ENCODE data around the gene PRICKLE3.
A peak's percentile ranks its signal among the peaks of the same experiment; 100 is the strongest.

The PRICKLE3 gene

GRCh38 chrX:49230500-49231232 lies 44.5 kb upstream of the PRICKLE3 start:
- no peak for DNase-seq
- in situ Hi-C loops (cut with HindIII; ENCODE audit: low pct_ligation_motif_present, low sequenced_read_pairs), result no loop called here
- TF ChIP-seq CTCF (IDR thresholded peaks at IDR 0.05; ENCODE audit: low read depth, low read length, missing control alignments), result peak; percentile 38
- H3K36me3 ChIP-seq (replicated peaks), result no peaks in the 10 kb centered on the region
- no peak overlapping the region for H3K27ac ChIP-seq
- H3K4me3 ChIP-seq (ENCODE audit: low read depth, low read length), result peak overlapping the region; percentile 30
- no peaks in the 10 kb centered on the region for H3K27me3 ChIP-seq (replicated peaks)

GRCh38 chrX:49228185-49228584 lies 42.0 kb upstream of the PRICKLE3 start:
- Histone ChIP-seq H3K4me3 (ENCODE audit: low read depth, low read length) (no peak overlapping the region), H3K36me3 (replicated peaks) (no peaks in the 10 kb centered on the region), H3K27me3 (replicated peaks) (no peaks in the 10 kb centered on the region), H3K27ac (no peak overlapping the region)
- in situ Hi-C loops (cut with HindIII; ENCODE audit: low pct_ligation_motif_present, low sequenced_read_pairs), result no loop called here
- no peak for DNase-seq
- no peak for TF ChIP-seq CTCF (IDR thresholded peaks at IDR 0.05; ENCODE audit: low read depth, low read length, missing control alignments)

GRCh38 chrX:49227726-49228125 lies 41.6 kb upstream of the PRICKLE3 start:
- H3K27me3 ChIP-seq (replicated peaks), result no peaks in the 10 kb centered on the region
- no peaks in the 10 kb centered on the region for H3K36me3 ChIP-seq (replicated peaks)
- TF ChIP-seq CTCF (IDR thresholded peaks at IDR 0.05; ENCODE audit: low read depth, low read length, missing control alignments), result no peak
- in situ Hi-C loops (cut with HindIII; ENCODE audit: low pct_ligation_motif_present, low sequenced_read_pairs), result no loop called here
- no peak for DNase-seq
- no peak overlapping the region for H3K27ac ChIP-seq
- no peak overlapping the region for H3K4me3 ChIP-seq (ENCODE audit: low read depth, low read length)

- Histone ChIP-seq H3K27ac (no peak overlapping the region), H3K36me3 (replicated peaks) (no peaks in the 10 kb centered on the region), H3K4me3 (ENCODE audit: low read depth, low read length) (no peak overlapping the region), H3K27me3 (replicated peaks) (no peaks in the 10 kb centered on the region)
- no peak for TF ChIP-seq CTCF (IDR thresholded peaks at IDR 0.05; ENCODE audit: low read depth, low read length, missing control alignments)
- in situ Hi-C loops (cut with HindIII; ENCODE audit: low pct_ligation_motif_present, low sequenced_read_pairs), result no loop called here
- DNase-seq, result no peak
Measured at GRCh38 chrX:49226946-49227345, 40.8 kb upstream of the PRICKLE3 start.

- no peak overlapping the region for H3K27ac ChIP-seq
- H3K36me3 ChIP-seq (replicated peaks), result no peaks in the 10 kb centered on the region
- H3K27me3 ChIP-seq (replicated peaks), result no peaks in the 10 kb centered on the region
- DNase-seq, result no peak
- H3K4me3 ChIP-seq (ENCODE audit: low read depth, low read length), result no peak overlapping the region
- no peak for TF ChIP-seq CTCF (IDR thresholded peaks at IDR 0.05; ENCODE audit: low read depth, low read length, missing control alignments)
- in situ Hi-C loops (cut with HindIII; ENCODE audit: low pct_ligation_motif_present, low sequenced_read_pairs), result no loop called here
Measured at GRCh38 chrX:49225858-49226257, 39.7 kb upstream of the PRICKLE3 start.

GRCh38 chrX:49221868-49222267 lies 35.7 kb upstream of the PRICKLE3 start:
- no peaks in the 10 kb centered on the region for H3K36me3 ChIP-seq (replicated peaks)
- in situ Hi-C loops (cut with HindIII; ENCODE audit: low pct_ligation_motif_present, low sequenced_read_pairs), result no loop called here
- DNase-seq, result no peak
- H3K27ac ChIP-seq, result no peak overlapping the region
- no peaks in the 10 kb centered on the region for H3K27me3 ChIP-seq (replicated peaks)
- TF ChIP-seq CTCF (IDR thresholded peaks at IDR 0.05; ENCODE audit: low read depth, low read length, missing control alignments), result no peak
- no peak overlapping the region for H3K4me3 ChIP-seq (ENCODE audit: low read depth, low read length)

Data from brain microvascular endothelial cell (primary cell).